ENCODE results near the gene MICAL3. TPM values are rescaled to one million over a fixed set of nuclear protein-coding genes. Genes with fewer than 3 reads are reported as not detected.
"Not testable (repeated sequence)": the region's sequence is repeated elsewhere in the genome, so short reads cannot be mapped to it uniquely, and the experiment has no call there.

The MICAL3 gene, protein sequence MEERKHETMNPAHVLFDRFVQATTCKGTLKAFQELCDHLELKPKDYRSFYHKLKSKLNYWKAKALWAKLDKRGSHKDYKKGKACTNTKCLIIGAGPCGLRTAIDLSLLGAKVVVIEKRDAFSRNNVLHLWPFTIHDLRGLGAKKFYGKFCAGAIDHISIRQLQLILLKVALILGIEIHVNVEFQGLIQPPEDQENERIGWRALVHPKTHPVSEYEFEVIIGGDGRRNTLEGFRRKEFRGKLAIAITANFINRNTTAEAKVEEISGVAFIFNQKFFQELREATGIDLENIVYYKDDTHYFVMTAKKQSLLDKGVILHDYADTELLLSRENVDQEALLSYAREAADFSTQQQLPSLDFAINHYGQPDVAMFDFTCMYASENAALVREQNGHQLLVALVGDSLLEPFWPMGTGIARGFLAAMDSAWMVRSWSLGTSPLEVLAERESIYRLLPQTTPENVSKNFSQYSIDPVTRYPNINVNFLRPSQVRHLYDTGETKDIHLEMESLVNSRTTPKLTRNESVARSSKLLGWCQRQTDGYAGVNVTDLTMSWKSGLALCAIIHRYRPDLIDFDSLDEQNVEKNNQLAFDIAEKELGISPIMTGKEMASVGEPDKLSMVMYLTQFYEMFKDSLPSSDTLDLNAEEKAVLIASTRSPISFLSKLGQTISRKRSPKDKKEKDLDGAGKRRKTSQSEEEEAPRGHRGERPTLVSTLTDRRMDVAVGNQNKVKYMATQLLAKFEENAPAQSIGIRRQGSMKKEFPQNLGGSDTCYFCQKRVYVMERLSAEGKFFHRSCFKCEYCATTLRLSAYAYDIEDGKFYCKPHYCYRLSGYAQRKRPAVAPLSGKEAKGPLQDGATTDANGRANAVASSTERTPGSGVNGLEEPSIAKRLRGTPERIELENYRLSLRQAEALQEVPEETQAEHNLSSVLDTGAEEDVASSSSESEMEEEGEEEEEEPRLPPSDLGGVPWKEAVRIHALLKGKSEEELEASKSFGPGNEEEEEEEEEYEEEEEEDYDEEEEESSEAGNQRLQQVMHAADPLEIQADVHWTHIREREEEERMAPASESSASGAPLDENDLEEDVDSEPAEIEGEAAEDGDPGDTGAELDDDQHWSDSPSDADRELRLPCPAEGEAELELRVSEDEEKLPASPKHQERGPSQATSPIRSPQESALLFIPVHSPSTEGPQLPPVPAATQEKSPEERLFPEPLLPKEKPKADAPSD (N-terminal part only)
- polyA plus RNA-seq, result 10 to 100 TPM in 2 of 4 donors, 1 to 10 TPM in 2; 3.2 to 31.4 (median 10.0) TPM
- long read RNA-seq, donor 1, partial matches to known transcripts, result 17 of 20 reads
- long read RNA-seq, donor 1, other reads (novel, unspliced or antisense), result 0 of 20 reads
- long read RNA-seq, donor 2, partial matches to known transcripts, result 0 of 1 reads
- long read RNA-seq, donor 2, other reads (novel, unspliced or antisense), result 0 of 1 reads
- long read RNA-seq, donor 3, partial matches to known transcripts, result 0 of 3 reads
- long read RNA-seq, donor 3, other reads (novel, unspliced or antisense), result 0 of 3 reads
- long read RNA-seq, donor 4, result 0 reads
- long read RNA-seq, donor 5, result 0 reads
- long read RNA-seq, donor 6, result 0 reads
- long read RNA-seq, donor 7, partial matches to known transcripts, result 26 of 34 reads
- long read RNA-seq, donor 7, other reads (novel, unspliced or antisense), result 8 of 34 reads
- long read RNA-seq, donor 8, result 0 reads
- long read RNA-seq, donor 9, partial matches to known transcripts, result 0 of 1 reads
- long read RNA-seq, donor 9, other reads (novel, unspliced or antisense), result 0 of 1 reads
- long read RNA-seq, donor 10, partial matches to known transcripts, result 0 of 4 reads
- long read RNA-seq, donor 10, other reads (novel, unspliced or antisense), result 0 of 4 reads

- Histone ChIP-seq H3K27me3 (ENCODE audit: control insufficient read depth in 3 of 3, insufficient read depth in 3 of 3, low read length in 3 of 3) (peaks cover 0 to 3% (median 0%) of the 10 kb centered on the region in 3 donors), H3K4me1 (ENCODE audit: control insufficient read depth in 3 of 3, insufficient read depth in 2 of 3, low read depth in 1 of 3, low read length in 2 of 3) (peaks cover 0 to 14% (median 0%) of the 10 kb centered on the region in 3 donors), H3K27ac (ENCODE audit: low read depth in 1 of 3, low read length in 2 of 3) (peak within 1 kb of the TSS; percentile 20 to 90 (median 33)), H3K36me3 (ENCODE audit: control insufficient read depth in 3 of 3, insufficient read depth in 2 of 3, low read depth in 1 of 3, low read length in 3 of 3) (no peaks in the 10 kb centered on the region), H3K4me3 (ENCODE audit: low read depth in 1 of 3, low read length in 3 of 3) (peak within 1 kb of the TSS; percentile 38 to 68 (median 59)), H3K9me3 (ENCODE audit: control insufficient read depth in 2 of 2, insufficient read depth in 1 of 2, low read depth in 1 of 2, low read length in 1 of 2) (no peaks in the 10 kb centered on the region)
- 1% methylated on average over 51 to 56 of the region's 56 CpGs for WGBS, 3 donors
- DNase-seq (peak; percentile 61 to 85), FAIRE-seq (no peak)
Observed at GRCh38 chr22:18024276-18024939, at the start of gene MICAL3. MICAL3 (minus strand) TSS chr22:18024561; CDS start chr22:17906812, 117,749 bp downstream.

DNA sequence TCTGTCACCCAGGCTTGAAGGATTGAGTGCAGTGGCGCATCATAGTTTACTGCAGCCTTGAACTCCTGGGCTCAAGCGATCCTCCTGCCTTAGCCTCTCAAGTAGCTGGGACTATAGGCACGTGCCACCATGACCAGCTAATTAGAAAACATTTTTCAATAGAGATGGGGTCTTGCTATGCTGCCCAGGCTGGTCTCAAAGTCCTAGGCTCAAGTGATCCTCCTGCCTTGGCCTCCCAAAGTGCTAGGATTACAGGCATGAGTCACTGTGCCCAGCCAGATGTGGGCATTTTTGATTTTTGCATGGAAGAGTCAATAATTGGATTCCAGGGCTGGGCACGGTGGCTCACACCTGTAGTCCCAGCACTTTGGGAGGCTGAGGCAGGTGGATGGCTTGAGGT lies 49.6 kb upstream of the MICAL3 start:
- not testable (repeated sequence) for H3K36me3 ChIP-seq (ENCODE audit: control insufficient read depth in 3 of 3, insufficient read depth in 2 of 3, low read depth in 1 of 3, low read length in 3 of 3); H3K27me3 ChIP-seq (ENCODE audit: control insufficient read depth in 3 of 3, insufficient read depth in 3 of 3, low read length in 3 of 3); H3K9me3 ChIP-seq (ENCODE audit: control insufficient read depth in 2 of 2, insufficient read depth in 1 of 2, low read depth in 1 of 2, low read length in 1 of 2); DNase-seq; H3K4me3 ChIP-seq (ENCODE audit: low read depth in 1 of 3, low read length in 3 of 3); FAIRE-seq; H3K27ac ChIP-seq (ENCODE audit: low read depth in 1 of 3, low read length in 2 of 3)
- peaks cover 0 to 41% (median under 1%) of the 10 kb centered on the region in 3 donors for H3K4me1 ChIP-seq (ENCODE audit: control insufficient read depth in 3 of 3, insufficient read depth in 2 of 3, low read depth in 1 of 3, low read length in 2 of 3)
- 88 to 94% (median 91%) methylated on average over 4 of the region's 4 CpGs for WGBS, 3 donors

DNA sequence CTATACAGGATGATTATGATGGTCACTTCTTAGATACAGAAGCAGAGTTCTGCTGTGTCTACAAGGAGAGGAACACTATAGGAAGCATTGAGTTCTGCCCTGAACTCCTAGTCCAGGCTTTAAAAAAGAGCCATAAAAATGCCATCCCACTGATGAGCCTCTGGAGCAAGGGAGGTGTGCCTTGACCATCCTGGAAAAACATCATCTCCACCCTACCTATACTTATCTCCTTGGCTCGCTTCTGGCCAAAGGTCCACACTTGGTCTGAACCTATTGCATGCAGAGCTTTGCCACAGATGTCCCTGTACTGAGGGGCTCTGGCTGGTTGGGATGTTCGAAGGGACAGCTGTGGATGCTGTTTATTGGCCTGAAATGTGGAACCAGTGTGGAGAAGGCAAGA lies 49.1 kb upstream of the MICAL3 start:
- Histone ChIP-seq H3K27ac (ENCODE audit: low read depth in 1 of 3, low read length in 2 of 3) (no peak overlapping the region), H3K9me3 (ENCODE audit: control insufficient read depth in 2 of 2, insufficient read depth in 1 of 2, low read depth in 1 of 2, low read length in 1 of 2) (no peaks in the 10 kb centered on the region), H3K4me3 (ENCODE audit: low read depth in 1 of 3, low read length in 3 of 3) (no peak overlapping the region), H3K27me3 (ENCODE audit: control insufficient read depth in 3 of 3, insufficient read depth in 3 of 3, low read length in 3 of 3) (no peaks in the 10 kb centered on the region), H3K4me1 (ENCODE audit: control insufficient read depth in 3 of 3, insufficient read depth in 2 of 3, low read depth in 1 of 3, low read length in 2 of 3) (peaks cover 0 to 41% (median 0%) of the 10 kb centered on the region in 3 donors), H3K36me3 (ENCODE audit: control insufficient read depth in 3 of 3, insufficient read depth in 2 of 3, low read depth in 1 of 3, low read length in 3 of 3) (no peaks in the 10 kb centered on the region)
- DNase-seq (peak in 1 of 2 donors; percentile 53), FAIRE-seq (no peak)
- WGBS, 3 donors, result 57 to 76% (median 72%) methylated on average over 2 of the region's 2 CpGs

GRCh38 chr22:18071968-18072310 lies 47.6 kb upstream of the MICAL3 start:
- 33 to 54% (median 53%) methylated on average over 1 of the region's 1 CpG for WGBS, 3 donors
- no peaks in the 10 kb centered on the region for H3K27me3 ChIP-seq (ENCODE audit: control insufficient read depth in 3 of 3, insufficient read depth in 3 of 3, low read length in 3 of 3)

DNA sequence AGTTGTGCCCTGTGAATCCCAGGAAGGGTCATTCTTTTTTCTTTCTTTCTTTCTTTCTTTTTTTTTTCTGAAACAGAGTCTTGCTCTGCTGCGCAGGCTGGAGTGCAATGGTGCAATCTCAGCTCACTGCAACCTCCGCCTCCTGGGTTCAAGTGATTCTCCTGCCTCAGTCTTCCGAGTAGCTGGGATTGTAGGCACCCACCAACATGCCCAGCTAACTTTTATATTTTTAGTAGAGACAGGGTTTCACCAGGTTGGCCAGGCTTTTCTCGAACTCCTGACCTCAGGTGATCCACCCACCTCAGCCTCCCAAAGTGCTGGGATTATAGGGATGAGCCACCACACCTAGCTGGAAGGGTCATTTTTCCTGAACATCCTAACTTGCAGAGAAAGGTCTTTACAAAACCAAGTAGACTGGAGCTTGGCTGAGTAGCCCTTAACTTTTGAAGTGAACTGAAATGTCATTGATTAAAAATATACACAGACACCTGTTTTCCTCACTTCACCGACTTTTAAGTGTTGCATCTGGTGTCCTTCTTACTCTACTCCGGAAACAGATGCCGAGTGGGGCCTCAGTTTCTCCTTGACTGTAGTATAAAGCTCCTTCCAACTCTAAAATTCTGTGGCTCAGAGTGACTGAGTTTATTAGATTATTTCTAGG lies 47.1 kb upstream of the MICAL3 start:
- not testable (repeated sequence) for DNase-seq; H3K9me3 ChIP-seq (ENCODE audit: control insufficient read depth in 2 of 2, insufficient read depth in 1 of 2, low read depth in 1 of 2, low read length in 1 of 2); H3K36me3 ChIP-seq (ENCODE audit: control insufficient read depth in 3 of 3, insufficient read depth in 2 of 3, low read depth in 1 of 3, low read length in 3 of 3); H3K4me3 ChIP-seq (ENCODE audit: low read depth in 1 of 3, low read length in 3 of 3); H3K27me3 ChIP-seq (ENCODE audit: control insufficient read depth in 3 of 3, insufficient read depth in 3 of 3, low read length in 3 of 3); FAIRE-seq
- Histone ChIP-seq H3K27ac (ENCODE audit: low read depth in 1 of 3, low read length in 2 of 3) (peak overlapping the region in 1 of 3 donors; percentile 82), H3K4me1 (ENCODE audit: control insufficient read depth in 3 of 3, insufficient read depth in 2 of 3, low read depth in 1 of 3, low read length in 2 of 3) (peaks cover 0 to 56% (median 0%) of the 10 kb centered on the region in 3 donors)
- 84 to 89% (median 87%) methylated on average over 7 of the region's 7 CpGs for WGBS, 3 donors

More at GRCh38 chr22:18071968-18072310, 47.6 kb upstream of the MICAL3 start:
- Histone ChIP-seq H3K4me1 (ENCODE audit: control insufficient read depth in 3 of 3, insufficient read depth in 2 of 3, low read depth in 1 of 3, low read length in 2 of 3) (peaks cover 0 to 55% (median 0%) of the 10 kb centered on the region in 3 donors), H3K9me3 (ENCODE audit: control insufficient read depth in 2 of 2, insufficient read depth in 1 of 2, low read depth in 1 of 2, low read length in 1 of 2) (no peaks in the 10 kb centered on the region), H3K4me3 (ENCODE audit: low read depth in 1 of 3, low read length in 3 of 3) (no peak overlapping the region), H3K36me3 (ENCODE audit: control insufficient read depth in 3 of 3, insufficient read depth in 2 of 3, low read depth in 1 of 3, low read length in 3 of 3) (no peaks in the 10 kb centered on the region), H3K27ac (ENCODE audit: low read depth in 1 of 3, low read length in 2 of 3) (no peak overlapping the region)
- no peak for FAIRE-seq
- no peak for DNase-seq

- Histone ChIP-seq H3K9me3 (ENCODE audit: control insufficient read depth in 2 of 2, insufficient read depth in 1 of 2, low read depth in 1 of 2, low read length in 1 of 2) (no peaks in the 10 kb centered on the region), H3K36me3 (ENCODE audit: control insufficient read depth in 3 of 3, insufficient read depth in 2 of 3, low read depth in 1 of 3, low read length in 3 of 3) (no peaks in the 10 kb centered on the region), H3K4me1 (ENCODE audit: control insufficient read depth in 3 of 3, insufficient read depth in 2 of 3, low read depth in 1 of 3, low read length in 2 of 3) (peaks cover 0 to 59% (median 1%) of the 10 kb centered on the region in 3 donors), H3K4me3 (ENCODE audit: low read depth in 1 of 3, low read length in 3 of 3) (no peak overlapping the region), H3K27me3 (ENCODE audit: control insufficient read depth in 3 of 3, insufficient read depth in 3 of 3, low read length in 3 of 3) (no peaks in the 10 kb centered on the region), H3K27ac (ENCODE audit: low read depth in 1 of 3, low read length in 2 of 3) (peak overlapping the region in 2 of 3 donors; percentile 41 to 82)
- 53 to 74% (median 67%) methylated on average over 14 of the region's 14 CpGs for WGBS, 3 donors
- DNase-seq, result peak; percentile 72 to 86
- no peak for FAIRE-seq
Observed at GRCh38 chr22:18070556-18071306, 46.4 kb upstream of the MICAL3 start.
